ENCODE data around the gene SENP7.

GRCh38 chr3:101340591-101340990 is 172.4 kb downstream of the SENP7 start:
- no peak for TF ChIP-seq POLR2AphosphoS5 (IDR thresholded peaks at IDR 0.05; ENCODE audit: insufficient read depth in 1 of 2, low read depth in 1 of 2)
- TF ChIP-seq POLR2A (IDR thresholded peaks at IDR 0.05) = no peak

All from vagina (tissue), 2 donors.